AG20443 (cell line): ENCODE results near the gene TAGLN2.

Experiments
- DNase-seq: peaks from one replicate; pipeline ENCODE4 v3.0.0; 2012; ENCODE audit warnings: low spot score, mixed read lengths

TAGLN2 gene

GRCh38 chr1:159949123-159949522, 23.8 kb upstream of the TAGLN2 start:
- no peak for DNase-seq

GRCh38 chr1:159947942-159948341, 22.6 kb upstream of the TAGLN2 start:
- DNase-seq, result no peak

- no peak for DNase-seq
Observed at GRCh38 chr1:159946242-159947187, 21.2 kb upstream of the TAGLN2 start.

GRCh38 chr1:159945483-159946241, 20.4 kb upstream of the TAGLN2 start, which contains the start of gene IGSF9:
TSS of gene IGSF9 (minus strand) at chr1:159945613. CDS start at chr1:159943454, 2,159 bp downstream.
- DNase-seq, result peak; percentile 86

- no peak for DNase-seq
Observed at GRCh38 chr1:159944623-159945455, 19.5 kb upstream of the TAGLN2 start.

GRCh38 chr1:159943908-159944622, 18.8 kb upstream of the TAGLN2 start:
- no peak for DNase-seq

- no peak for DNase-seq
Observed at GRCh38 chr1:159943278-159943640, 18.0 kb upstream of the TAGLN2 start.

GRCh38 chr1:159942632-159943277, 17.4 kb upstream of the TAGLN2 start:
- DNase-seq, result no peak

- DNase-seq, result no peak
Observed at GRCh38 chr1:159941591-159942560, 16.6 kb upstream of the TAGLN2 start.

GRCh38 chr1:159941141-159941540, 15.8 kb upstream of the TAGLN2 start:
- no peak for DNase-seq

GRCh38 chr1:159940006-159940620, 14.8 kb upstream of the TAGLN2 start:
- DNase-seq, result no peak

- DNase-seq, result no peak
Observed at GRCh38 chr1:159939678-159940002, 14.3 kb upstream of the TAGLN2 start.

- no peak for DNase-seq
Observed at GRCh38 chr1:159938905-159939677, 13.8 kb upstream of the TAGLN2 start.

- DNase-seq, result no peak
Observed at GRCh38 chr1:159938211-159938852, 13.0 kb upstream of the TAGLN2 start.

GRCh38 chr1:159937054-159937750, 11.9 kb upstream of the TAGLN2 start:
- DNase-seq, result no peak

GRCh38 chr1:159936273-159936904, 11.1 kb upstream of the TAGLN2 start:
- peak; percentile 86 for DNase-seq

- no peak for DNase-seq
Observed at GRCh38 chr1:159935719-159936272, 10.5 kb upstream of the TAGLN2 start.
